SIG-M5 treated with dmso at 0.1 percent for 504 hours (cell line): Measurements from ENCODE around the gene NRIP3.
"Not testable (repeated sequence)": the region's sequence is repeated elsewhere in the genome, so short reads cannot be mapped to it uniquely, and the experiment has no call there.

ENCODE experiments used
- DNase-seq: peaks from one replicate; lab custom pipeline; 2025; ENCODE audit not compliant: unreplicated experiment; lab: John Stamatoyannopoulos, UW

The NRIP3 gene

GRCh38 chr11:8973121-8973520, 30.7 kb downstream of the NRIP3 start:
- no peak for DNase-seq

- DNase-seq: no peak
Measured at GRCh38 chr11:8971924-8972316, 31.9 kb downstream of the NRIP3 start.

GRCh38 chr11:8971196-8971923, 32.4 kb downstream of the NRIP3 start:
- DNase-seq: no peak

- no peak for DNase-seq
Measured at GRCh38 chr11:8967184-8967583, 36.6 kb downstream of the NRIP3 start.

- DNase-seq: peak; percentile 75
Measured at GRCh38 chr11:8964324-8965320, 39.2 kb downstream of the NRIP3 start, which contains the start of gene TMEM9B. TSS of gene TMEM9B (minus strand) at chr11:8964442. CDS start at chr11:8964313, 129 bp downstream.

GRCh38 chr11:8963569-8964323, 40.1 kb downstream of the NRIP3 start:
- peak; percentile 56 for DNase-seq

- no peak for DNase-seq
Measured at GRCh38 chr11:8962841-8963240, 41.0 kb downstream of the NRIP3 start.

- no peak for DNase-seq
Measured at GRCh38 chr11:8961401-8961800, 42.4 kb downstream of the NRIP3 start.

GRCh38 chr11:8959546-8960166, 44.1 kb downstream of the NRIP3 start:
- DNase-seq: peak; percentile 60

GRCh38 chr11:8956860-8957259, 46.9 kb downstream of the NRIP3 start:
- DNase-seq: no peak

GRCh38 chr11:8948886-8949285, 54.9 kb downstream of the NRIP3 start:
- no peak for DNase-seq

- DNase-seq: no peak
Measured at GRCh38 chr11:8947230-8947943, 56.4 kb downstream of the NRIP3 start.

- no peak for DNase-seq
Measured at GRCh38 chr11:8942518-8943066, 61.2 kb downstream of the NRIP3 start, which contains the start of gene ASCL3. TSS of gene ASCL3 (minus strand) at chr11:8943016. CDS start at chr11:8938161, 4,855 bp downstream.

GRCh38 chr11:8941341-8942103, 62.3 kb downstream of the NRIP3 start:
- no peak for DNase-seq

GRCh38 chr11:8937659-8938058, 66.1 kb downstream of the NRIP3 start:
- DNase-seq: no peak

- no peak for DNase-seq
Measured at GRCh38 chr11:8937159-8937558, 66.6 kb downstream of the NRIP3 start.

- DNase-seq: not testable (repeated sequence)
Measured at GRCh38 chr11:8935789-8936188, 68.0 kb downstream of the NRIP3 start.

- DNase-seq: no peak
Measured at GRCh38 chr11:8934742-8935488, 68.9 kb downstream of the NRIP3 start.
